ENCODE results near the gene LIN52. TPM values are rescaled to one million over a fixed set of nuclear protein-coding genes. Genes with fewer than 3 reads are reported as not detected.
A peak's percentile ranks its signal among the peaks of the same experiment; 100 is the strongest.
"Not testable (repeated sequence)": the region's sequence is repeated elsewhere in the genome, so short reads cannot be mapped to it uniquely, and the experiment has no call there.

The LIN52 gene
- total and polyA plus RNA-seq, 9 of the 15 experiments (the other 6 are each of a cell fraction or from before 2014, with no cell fraction given), result 4.6 to 11.8 (median 9.2) TPM

GRCh38 chr14:74111395-74112216 is 26.9 kb downstream of the LIN52 start (continued):
- TF ChIP-seq REST (IDR thresholded peaks at IDR 0.05; ENCODE audit: borderline replicate concordance), result peak; percentile 48; the same call in 1 of the 2 replicates
- TF ChIP-seq REST (CRISPR knock-in tag; IDR thresholded peaks at IDR 0.05; ENCODE audit: low read depth), result not testable (repeated sequence)
